ENCODE data around the gene DUSP28. TPM values are rescaled to one million over a fixed set of nuclear protein-coding genes. Genes with fewer than 3 reads are reported as not detected.

Gene DUSP28
- total RNA-seq, 2 donors from 2014 or later, result 1.4 to 2.8 TPM

DNA sequence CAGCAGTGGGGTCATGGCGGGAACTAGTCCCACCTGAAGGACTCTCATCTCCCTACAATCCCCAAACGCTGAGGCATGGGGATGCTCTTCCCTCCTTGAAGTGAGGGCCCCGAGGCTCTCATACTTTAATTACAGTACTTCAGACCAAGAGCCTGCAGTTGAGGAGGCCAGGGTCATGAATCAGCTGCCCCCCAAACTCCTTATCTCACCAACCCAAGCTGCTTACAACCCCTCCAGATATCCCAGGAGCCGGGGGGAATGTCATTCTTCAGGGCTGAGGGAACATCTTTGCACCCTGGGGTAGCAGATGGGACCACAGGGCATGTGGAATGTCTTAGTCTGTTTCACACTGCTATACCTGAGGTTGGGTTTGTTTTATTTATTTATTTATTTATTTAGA is 23.6 kb downstream of the DUSP28 start:
- 98% methylated on average over 4 of the region's 4 CpGs; no CpG with 5 or more reads in 1 of the 2 experiments for WGBS, 2 experiments (ENCODE audit: insufficient coverage in 1 of 2, insufficient read length in 1 of 2)
- H3K4me1 Mint-ChIP-seq, result peaks cover 27% of the 10 kb centered on the region

DNA sequence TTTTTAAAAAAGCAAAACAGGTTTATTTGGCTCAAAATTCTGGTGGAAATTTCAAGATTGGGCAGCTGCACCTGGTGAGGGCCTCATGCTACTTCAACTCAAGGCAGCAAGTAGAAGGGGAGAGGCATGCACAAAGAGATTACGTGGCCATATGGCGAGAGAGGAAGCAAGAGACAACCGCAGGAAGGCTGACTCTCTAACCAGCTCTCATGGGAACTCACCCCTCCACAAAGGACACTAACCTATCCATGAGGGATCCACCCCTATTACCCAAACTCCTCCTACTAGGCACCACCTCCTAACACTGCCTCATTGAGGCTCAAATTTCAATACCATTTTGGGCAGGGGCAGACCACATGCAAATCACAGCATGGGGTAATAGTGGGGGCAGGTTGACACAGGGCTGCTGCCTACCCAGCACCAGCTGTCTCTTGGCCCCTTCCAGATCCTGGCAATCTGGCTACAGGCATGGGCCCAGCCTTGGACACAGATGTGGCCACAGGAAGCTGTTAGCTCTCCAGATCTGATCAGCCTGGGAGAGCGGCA is 24.4 kb downstream of the DUSP28 start:
- peaks cover 9% of the 10 kb centered on the region for H3K4me1 ChIP-seq (ENCODE audit: control insufficient read depth, insufficient read depth, low read length)
- H3K36me3 Mint-ChIP-seq (ENCODE audit: low read depth), result peaks cover 17% of the 10 kb centered on the region
- H3K9me3 Mint-ChIP-seq, result no peaks in the 10 kb centered on the region
- peak overlapping the region; percentile 48 for H3K27ac Mint-ChIP-seq
- H3K9me3 ChIP-seq (ENCODE audit: control insufficient read depth, low read length), result no peaks in the 10 kb centered on the region
- TF ChIP-seq, protein P1, sequence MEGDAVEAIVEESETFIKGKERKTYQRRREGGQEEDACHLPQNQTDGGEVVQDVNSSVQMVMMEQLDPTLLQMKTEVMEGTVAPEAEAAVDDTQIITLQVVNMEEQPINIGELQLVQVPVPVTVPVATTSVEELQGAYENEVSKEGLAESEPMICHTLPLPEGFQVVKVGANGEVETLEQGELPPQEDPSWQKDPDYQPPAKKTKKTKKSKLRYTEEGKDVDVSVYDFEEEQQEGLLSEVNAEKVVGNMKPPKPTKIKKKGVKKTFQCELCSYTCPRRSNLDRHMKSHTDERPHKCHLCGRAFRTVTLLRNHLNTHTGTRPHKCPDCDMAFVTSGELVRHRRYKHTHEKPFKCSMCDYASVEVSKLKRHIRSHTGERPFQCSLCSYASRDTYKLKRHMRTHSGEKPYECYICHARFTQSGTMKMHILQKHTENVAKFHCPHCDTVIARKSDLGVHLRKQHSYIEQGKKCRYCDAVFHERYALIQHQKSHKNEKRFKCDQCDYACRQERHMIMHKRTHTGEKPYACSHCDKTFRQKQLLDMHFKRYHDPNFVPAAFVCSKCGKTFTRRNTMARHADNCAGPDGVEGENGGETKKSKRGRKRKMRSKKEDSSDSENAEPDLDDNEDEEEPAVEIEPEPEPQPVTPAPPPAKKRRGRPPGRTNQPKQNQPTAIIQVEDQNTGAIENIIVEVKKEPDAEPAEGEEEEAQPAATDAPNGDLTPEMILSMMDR (conservative IDR thresholded peaks at IDR 0.05), result no peak
- peak overlapping the region; percentile 93 for H3K4me3 Mint-ChIP-seq
- H3K4me3 ChIP-seq (ENCODE audit: low read length), result peak overlapping the region; percentile 93
- peaks cover 29% of the 10 kb centered on the region for H3K4me1 Mint-ChIP-seq
- H3K36me3 ChIP-seq (ENCODE audit: control insufficient read depth, insufficient read depth, low read length), result peaks cover 14% of the 10 kb centered on the region
- H3K27me3 Mint-ChIP-seq (ENCODE audit: insufficient read depth), result no peaks in the 10 kb centered on the region
- H3K27ac ChIP-seq (ENCODE audit: low read depth, low read length), result no peak overlapping the region
- no peaks in the 10 kb centered on the region for H3K27me3 ChIP-seq (ENCODE audit: control insufficient read depth, insufficient read depth, low read length, poor library complexity, severe bottlenecking)
- H3K9ac ChIP-seq (ENCODE audit: extremely low read depth, low read length, poor library complexity, severe bottlenecking), result no peak overlapping the region
- DNase-seq, result peak; percentile 62
- WGBS, 2 experiments (ENCODE audit: insufficient coverage in 1 of 2, insufficient read length in 1 of 2), result 90 to 100% methylated on average over 1 to 4 of the region's 4 CpGs

More for the DNA sequence above, 23.6 kb downstream of the DUSP28 start:
- H3K27me3 ChIP-seq (ENCODE audit: control insufficient read depth, insufficient read depth, low read length, poor library complexity, severe bottlenecking), result no peaks in the 10 kb centered on the region
- no peaks in the 10 kb centered on the region for H3K9me3 Mint-ChIP-seq
- H3K36me3 Mint-ChIP-seq (ENCODE audit: low read depth), result peaks cover 12% of the 10 kb centered on the region
- peaks cover 8% of the 10 kb centered on the region for H3K36me3 ChIP-seq (ENCODE audit: control insufficient read depth, insufficient read depth, low read length)
- peaks cover 9% of the 10 kb centered on the region for H3K4me1 ChIP-seq (ENCODE audit: control insufficient read depth, insufficient read depth, low read length)
- no peaks in the 10 kb centered on the region for H3K27me3 Mint-ChIP-seq (ENCODE audit: insufficient read depth)
- H3K27ac Mint-ChIP-seq, result no peak overlapping the region
- H3K27ac ChIP-seq (ENCODE audit: low read depth, low read length), result no peak overlapping the region
- TF ChIP-seq, protein P1 (conservative IDR thresholded peaks at IDR 0.05), result no peak
- no peak for DNase-seq
- H3K9ac ChIP-seq (ENCODE audit: extremely low read depth, low read length, poor library complexity, severe bottlenecking), result no peak overlapping the region
- H3K9me3 ChIP-seq (ENCODE audit: control insufficient read depth, low read length), result no peaks in the 10 kb centered on the region
- H3K4me3 Mint-ChIP-seq, result no peak overlapping the region
- H3K4me3 ChIP-seq (ENCODE audit: low read length), result no peak overlapping the region

DNA sequence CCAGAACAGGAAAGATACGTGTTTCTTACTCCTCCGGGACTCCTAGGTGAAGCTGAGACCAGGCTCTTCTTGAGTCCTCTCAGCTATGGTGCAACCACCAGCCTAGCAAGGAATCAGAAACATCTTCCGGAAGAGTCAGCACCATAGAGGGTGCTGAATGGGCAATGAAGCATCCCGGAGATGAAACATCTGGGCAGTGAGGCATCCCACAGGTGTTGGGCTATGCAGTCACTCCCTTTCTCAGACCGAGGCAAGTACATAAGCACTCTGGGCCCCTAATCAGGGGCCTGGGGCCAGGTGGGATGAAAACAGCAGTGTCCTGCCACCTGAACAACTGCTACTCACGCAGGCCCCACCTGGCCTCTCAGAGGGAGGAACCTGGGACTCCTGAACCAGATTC is 24.9 kb downstream of the DUSP28 start:
- peak overlapping the region; percentile 81 for H3K9ac ChIP-seq (ENCODE audit: extremely low read depth, low read length, poor library complexity, severe bottlenecking)
- peak overlapping the region; percentile 48 for H3K27ac Mint-ChIP-seq
- H3K36me3 ChIP-seq (ENCODE audit: control insufficient read depth, insufficient read depth, low read length), result peaks cover 19% of the 10 kb centered on the region
- no peaks in the 10 kb centered on the region for H3K27me3 Mint-ChIP-seq (ENCODE audit: insufficient read depth)
- DNase-seq, result no peak
- no peaks in the 10 kb centered on the region for H3K9me3 Mint-ChIP-seq
- peaks cover 9% of the 10 kb centered on the region for H3K4me1 ChIP-seq (ENCODE audit: control insufficient read depth, insufficient read depth, low read length)
- peak overlapping the region; percentile 93 for H3K4me3 Mint-ChIP-seq
- WGBS, 2 experiments (ENCODE audit: insufficient coverage in 1 of 2, insufficient read length in 1 of 2), result 92 to 93% methylated on average over 6 of the region's 6 CpGs
- TF ChIP-seq, protein P1 (conservative IDR thresholded peaks at IDR 0.05), result no peak
- H3K27ac ChIP-seq (ENCODE audit: low read depth, low read length), result peak overlapping the region; percentile 39
- peaks cover 24% of the 10 kb centered on the region for H3K4me1 Mint-ChIP-seq
- H3K4me3 ChIP-seq (ENCODE audit: low read length), result peak overlapping the region; percentile 93
- no peaks in the 10 kb centered on the region for H3K9me3 ChIP-seq (ENCODE audit: control insufficient read depth, low read length)
- no peaks in the 10 kb centered on the region for H3K27me3 ChIP-seq (ENCODE audit: control insufficient read depth, insufficient read depth, low read length, poor library complexity, severe bottlenecking)
- H3K36me3 Mint-ChIP-seq (ENCODE audit: low read depth), result peaks cover 17% of the 10 kb centered on the region

All from endodermal cell (in vitro differentiated cells).